Measurements from ENCODE around the gene ZNF629. TPM values are rescaled to one million over a fixed set of nuclear protein-coding genes. Genes with fewer than 3 reads are reported as not detected.

Gene ZNF629
- total RNA-seq, 1 donor from 2014 or later = 13.7 TPM

DNA sequence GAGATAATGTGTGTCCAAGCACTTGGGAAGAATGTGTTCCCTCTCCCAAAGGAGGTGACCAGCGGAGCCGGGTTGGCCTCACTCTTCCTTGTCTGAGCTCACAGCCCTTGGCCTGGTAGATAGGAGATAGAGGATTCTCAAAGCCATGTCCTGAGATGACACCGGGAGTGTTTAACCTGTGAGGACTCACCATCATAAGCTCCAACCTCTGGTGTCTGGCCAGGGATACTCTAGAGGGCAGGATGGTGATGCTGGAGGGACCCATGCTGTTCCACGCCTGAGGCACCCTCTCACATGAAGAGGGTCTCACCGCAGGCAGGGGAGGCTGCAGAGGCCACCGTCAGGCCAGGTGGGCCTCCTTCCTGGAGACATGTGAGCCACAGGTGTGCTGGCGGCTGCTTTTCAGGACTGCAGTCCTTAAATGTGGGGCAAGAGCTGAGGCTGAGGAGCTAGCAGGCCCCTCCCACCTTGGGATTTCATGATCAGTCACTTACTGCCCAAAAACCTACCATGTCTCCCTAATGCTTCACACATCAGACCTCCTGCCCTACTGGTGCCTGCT lies 6.6 kb upstream of the ZNF629 start:
- Histone ChIP-seq H3K9ac (no peak overlapping the region), H3K27ac (no peak overlapping the region), H4K20me1 (ENCODE audit: low read depth) (no peaks in the 10 kb centered on the region), H2AFZ (replicated peaks) (no peak overlapping the region), H3F3A (ENCODE audit: low read depth) (peaks cover 4% of the 10 kb centered on the region), H3K36me3 (no peaks in the 10 kb centered on the region), H3K4me1 (no peaks in the 10 kb centered on the region), H3K9me3 (ENCODE audit: low read depth) (no peaks in the 10 kb centered on the region), H3K4me2 (no peak overlapping the region), H3K4me3 (no peak overlapping the region), H3K27me3 (no peaks in the 10 kb centered on the region), H3K79me2 (ENCODE audit: low read depth) (no peaks in the 10 kb centered on the region)
- Mint-ChIP-seq H3K9me3 (no peaks in the 10 kb centered on the region), H3K27me3 (ENCODE audit: insufficient read depth, low read depth) (peaks cover 8% of the 10 kb centered on the region), H3K36me3 (no peaks in the 10 kb centered on the region), H3K4me1 (no peaks in the 10 kb centered on the region), H3K4me3 (no peak overlapping the region), H3K27ac (no peak overlapping the region)
- DNase-seq (ENCODE audit: low spot score) = no peak
- TF ChIP-seq EZH2 (IDR thresholded peaks at IDR 0.05) (no peak), EZH2phosphoT487 (IDR thresholded peaks at IDR 0.05) (no peak)
- TF ChIP-seq, protein P1, sequence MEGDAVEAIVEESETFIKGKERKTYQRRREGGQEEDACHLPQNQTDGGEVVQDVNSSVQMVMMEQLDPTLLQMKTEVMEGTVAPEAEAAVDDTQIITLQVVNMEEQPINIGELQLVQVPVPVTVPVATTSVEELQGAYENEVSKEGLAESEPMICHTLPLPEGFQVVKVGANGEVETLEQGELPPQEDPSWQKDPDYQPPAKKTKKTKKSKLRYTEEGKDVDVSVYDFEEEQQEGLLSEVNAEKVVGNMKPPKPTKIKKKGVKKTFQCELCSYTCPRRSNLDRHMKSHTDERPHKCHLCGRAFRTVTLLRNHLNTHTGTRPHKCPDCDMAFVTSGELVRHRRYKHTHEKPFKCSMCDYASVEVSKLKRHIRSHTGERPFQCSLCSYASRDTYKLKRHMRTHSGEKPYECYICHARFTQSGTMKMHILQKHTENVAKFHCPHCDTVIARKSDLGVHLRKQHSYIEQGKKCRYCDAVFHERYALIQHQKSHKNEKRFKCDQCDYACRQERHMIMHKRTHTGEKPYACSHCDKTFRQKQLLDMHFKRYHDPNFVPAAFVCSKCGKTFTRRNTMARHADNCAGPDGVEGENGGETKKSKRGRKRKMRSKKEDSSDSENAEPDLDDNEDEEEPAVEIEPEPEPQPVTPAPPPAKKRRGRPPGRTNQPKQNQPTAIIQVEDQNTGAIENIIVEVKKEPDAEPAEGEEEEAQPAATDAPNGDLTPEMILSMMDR (IDR thresholded peaks at IDR 0.05) = no peak

DNA sequence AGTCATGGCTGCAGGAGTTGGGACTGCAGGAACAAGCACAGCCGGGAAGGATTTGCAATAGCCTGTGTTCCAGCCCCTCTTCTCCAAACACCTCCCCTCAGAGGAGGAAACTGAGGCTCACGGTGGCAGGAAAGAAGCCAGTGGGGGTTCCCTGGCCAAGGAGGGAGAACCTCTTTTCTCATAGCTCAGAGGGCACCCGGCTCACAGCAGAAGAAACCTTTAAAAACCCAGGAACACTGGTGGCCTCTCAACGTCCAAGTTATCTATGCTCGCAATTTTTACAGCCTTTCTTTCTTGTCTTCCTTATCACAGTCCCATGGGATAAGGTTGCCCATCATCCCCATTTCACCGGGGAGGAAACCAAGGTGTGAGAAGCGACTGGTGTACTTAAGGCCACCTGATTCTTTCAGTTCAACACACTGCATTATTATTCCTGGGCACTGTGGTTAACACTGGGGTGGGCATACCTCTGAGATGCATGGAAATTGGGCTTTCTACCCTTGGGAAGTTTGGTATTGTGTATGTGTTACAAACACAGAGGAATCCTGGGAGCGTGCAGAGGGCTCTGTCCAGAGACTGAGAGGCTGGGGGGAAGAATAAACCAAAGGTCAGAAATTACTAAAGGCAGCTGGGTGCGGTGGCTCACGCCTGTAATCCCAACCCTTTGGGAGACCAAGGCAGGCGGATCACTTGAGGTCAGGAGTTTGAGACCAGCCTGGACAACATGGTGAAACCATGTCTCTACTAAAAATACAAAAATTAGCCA lies 791 bp upstream of the ZNF629 start:
- Histone ChIP-seq H3K36me3 (no peaks in the 10 kb centered on the region), H3K9me3 (ENCODE audit: low read depth) (no peaks in the 10 kb centered on the region), H3F3A (ENCODE audit: low read depth) (peaks cover 14% of the 10 kb centered on the region), H3K4me3 (peak overlapping the region; percentile 99), H4K20me1 (ENCODE audit: low read depth) (peaks cover 19% of the 10 kb centered on the region), H3K9ac (peak overlapping the region; percentile 81), H2AFZ (replicated peaks) (peak overlapping the region; percentile 87), H3K4me1 (peaks cover 5% of the 10 kb centered on the region), H3K79me2 (ENCODE audit: low read depth) (peaks cover 29% of the 10 kb centered on the region), H3K27ac (no peak overlapping the region), H3K4me2 (peak overlapping the region; percentile 93), H3K27me3 (no peaks in the 10 kb centered on the region)
- H3K4me1 Mint-ChIP-seq = peaks cover 14% of the 10 kb centered on the region
- TF ChIP-seq, protein P1 (IDR thresholded peaks at IDR 0.05) = no peak
- TF ChIP-seq EZH2 (IDR thresholded peaks at IDR 0.05) = no peak
- H3K9me3 Mint-ChIP-seq = no peaks in the 10 kb centered on the region
- H3K27me3 Mint-ChIP-seq (ENCODE audit: insufficient read depth, low read depth) = peaks cover 14% of the 10 kb centered on the region
- H3K4me3 Mint-ChIP-seq = peak overlapping the region; percentile 93
- DNase-seq (ENCODE audit: low spot score) = no peak
- H3K36me3 Mint-ChIP-seq = peaks cover 7% of the 10 kb centered on the region
- peak overlapping the region; percentile 67 for H3K27ac Mint-ChIP-seq

DNA sequence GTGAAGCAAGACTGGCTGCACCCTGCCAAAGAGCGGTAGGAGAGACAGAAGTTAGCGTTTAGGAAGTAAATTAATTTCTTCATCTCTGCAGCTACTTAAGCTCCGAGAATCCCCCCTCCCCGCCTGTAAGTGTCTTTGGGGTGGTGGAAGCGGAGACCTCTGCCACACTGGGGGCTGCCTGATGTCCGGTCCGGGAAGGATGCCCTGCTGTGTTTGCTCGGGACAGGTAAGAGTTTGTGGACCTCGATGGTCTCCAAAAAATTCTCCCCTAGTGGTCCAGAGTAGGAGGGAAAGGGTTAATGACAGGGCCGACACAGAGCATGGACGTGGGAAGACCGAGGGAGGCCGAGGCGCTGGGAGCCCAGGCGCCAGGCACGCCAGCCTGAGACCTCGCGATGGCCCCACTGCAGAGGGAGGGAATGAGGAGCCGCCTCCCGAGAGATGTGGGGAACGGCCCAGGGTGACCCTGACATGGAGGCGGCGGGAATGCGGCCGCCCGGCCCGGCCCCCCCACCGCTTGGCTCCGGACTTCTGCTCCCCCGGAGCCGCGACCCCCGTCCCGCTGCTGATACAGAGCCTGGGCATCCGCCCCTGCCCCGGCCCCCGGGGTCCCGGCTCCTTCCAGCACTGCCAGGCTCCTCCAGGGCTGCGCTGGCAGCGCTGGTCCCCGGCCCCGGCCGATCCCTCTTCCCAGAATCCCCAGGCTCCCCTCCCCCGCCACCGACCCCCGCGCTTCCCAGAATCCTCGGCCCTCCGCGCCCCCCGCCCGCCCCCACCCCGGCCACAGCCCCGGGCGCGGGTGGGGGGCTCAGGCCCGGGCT lies 680 bp downstream of the ZNF629 start:
- H3K4me2 ChIP-seq = peak overlapping the region; percentile 93
- Mint-ChIP-seq H3K4me3 (peak overlapping the region; percentile 90), H3K27ac (peak overlapping the region; percentile 85), H3K4me1 (peaks cover 14% of the 10 kb centered on the region), H3K36me3 (peaks cover 8% of the 10 kb centered on the region), H3K27me3 (ENCODE audit: insufficient read depth, low read depth) (peaks cover 13% of the 10 kb centered on the region), H3K9me3 (no peaks in the 10 kb centered on the region)
- peaks cover 29% of the 10 kb centered on the region for H3K79me2 ChIP-seq (ENCODE audit: low read depth)
- H3K4me3 ChIP-seq = peak overlapping the region; percentile 99
- H4K20me1 ChIP-seq (ENCODE audit: low read depth) = peaks cover 23% of the 10 kb centered on the region
- H3K9me3 ChIP-seq (ENCODE audit: low read depth) = no peaks in the 10 kb centered on the region
- no peaks in the 10 kb centered on the region for H3K27me3 ChIP-seq
- H3K27ac ChIP-seq = peak overlapping the region; percentile 86
- H3K36me3 ChIP-seq = no peaks in the 10 kb centered on the region
- DNase-seq (ENCODE audit: low spot score) = peak; percentile 71
- H3K9ac ChIP-seq = peak overlapping the region; percentile 81
- H2AFZ ChIP-seq (replicated peaks) = peak overlapping the region; percentile 87
- peaks cover 14% of the 10 kb centered on the region for H3F3A ChIP-seq (ENCODE audit: low read depth)
- peaks cover 5% of the 10 kb centered on the region for H3K4me1 ChIP-seq
- TF ChIP-seq EZH2phosphoT487 (IDR thresholded peaks at IDR 0.05) (no peak), EZH2 (IDR thresholded peaks at IDR 0.05) (no peak)
- TF ChIP-seq, protein P1 (IDR thresholded peaks at IDR 0.05) = no peak

Measured in neural progenitor cell (in vitro differentiated cells).